ENCODE data around the gene OR52W1. TPM values are rescaled to one million over a fixed set of nuclear protein-coding genes. Genes with fewer than 3 reads are reported as not detected.

OR52W1 gene
- total RNA-seq, 1 donor from 2014 or later: not detected

- Histone ChIP-seq H3K4me3 (no peak overlapping the region), H3K4me1 (peaks cover 21% of the 10 kb centered on the region), H3K27me3 (ENCODE audit: low read depth) (no peaks in the 10 kb centered on the region), H3K9me3 (no peaks in the 10 kb centered on the region), H3K27ac (peak overlapping the region; percentile 54), H3K36me3 (peaks cover 36% of the 10 kb centered on the region)
- ATAC-seq: peak in 1 of 2 donors; percentile 65
- no peak for TF ChIP-seq CTCF (IDR thresholded peaks at IDR 0.05)
- DNase-seq: no peak
- intact Hi-C loops (cut with DNase I): no loop called here
Observed at GRCh38 chr11:6225896-6226295, 26.9 kb downstream of the OR52W1 start.

GRCh38 chr11:6228520-6228919 is 29.5 kb downstream of the OR52W1 start:
- DNase-seq (no peak), ATAC-seq (no peak)
- Histone ChIP-seq H3K4me3 (no peak overlapping the region), H3K4me1 (peaks cover 30% of the 10 kb centered on the region), H3K27me3 (ENCODE audit: low read depth) (no peaks in the 10 kb centered on the region), H3K27ac (no peak overlapping the region), H3K36me3 (peaks cover 10% of the 10 kb centered on the region), H3K9me3 (no peaks in the 10 kb centered on the region)
- intact Hi-C loops (cut with DNase I): no loop called here
- no peak for TF ChIP-seq CTCF (IDR thresholded peaks at IDR 0.05)

GRCh38 chr11:6229911-6230310 is 30.9 kb downstream of the OR52W1 start:
- no peak overlapping the region for H3K27ac ChIP-seq
- ATAC-seq (no peak), DNase-seq (no peak)
- H3K4me3 ChIP-seq: no peak overlapping the region
- no peaks in the 10 kb centered on the region for H3K9me3 ChIP-seq
- no peaks in the 10 kb centered on the region for H3K27me3 ChIP-seq (ENCODE audit: low read depth)
- intact Hi-C loops (cut with DNase I): no loop called here
- H3K36me3 ChIP-seq: no peaks in the 10 kb centered on the region
- H3K4me1 ChIP-seq: peaks cover 36% of the 10 kb centered on the region
- TF ChIP-seq CTCF (IDR thresholded peaks at IDR 0.05): no peak

- no peak overlapping the region for H3K4me3 ChIP-seq
- no peak for ATAC-seq
Observed at GRCh38 chr11:6232899-6233298, 33.9 kb downstream of the OR52W1 start.

GRCh38 chr11:6233984-6234386 is 35.0 kb downstream of the OR52W1 start:
- ATAC-seq (peak; percentile 0 to 2), DNase-seq (no peak)
- Histone ChIP-seq H3K36me3 (no peaks in the 10 kb centered on the region), H3K27ac (peak overlapping the region; percentile 84), H3K4me3 (peak overlapping the region; percentile 82), H3K27me3 (ENCODE audit: low read depth) (no peaks in the 10 kb centered on the region), H3K9me3 (no peaks in the 10 kb centered on the region), H3K4me1 (peaks cover 26% of the 10 kb centered on the region)
- intact Hi-C loops (cut with DNase I): no loop called here
- TF ChIP-seq CTCF (IDR thresholded peaks at IDR 0.05): no peak

More at GRCh38 chr11:6232899-6233298, 33.9 kb downstream of the OR52W1 start:
- Histone ChIP-seq H3K4me1 (peaks cover 26% of the 10 kb centered on the region), H3K9me3 (no peaks in the 10 kb centered on the region), H3K27ac (no peak overlapping the region), H3K27me3 (ENCODE audit: low read depth) (no peaks in the 10 kb centered on the region), H3K36me3 (no peaks in the 10 kb centered on the region)
- intact Hi-C loops (cut with DNase I): no loop called here
- no peak for TF ChIP-seq CTCF (IDR thresholded peaks at IDR 0.05)
- no peak for DNase-seq
